ENCODE data around the gene KLHL29.

GRCh38 chr2:23562143-23562542 lies 177.2 kb downstream of the KLHL29 start:
- no peak for TF ChIP-seq CTCF (IDR thresholded peaks at IDR 0.05; ENCODE audit: insufficient read depth, low read depth, low read length)
- TF ChIP-seq EZH2 (IDR thresholded peaks at IDR 0.05; ENCODE audit: insufficient read depth, low read length): no peak
